Thyroid gland (tissue), 4 donors: Measurements from ENCODE around the gene PLEKHN1.

Source experiments
- CTCF ChIP-seq, 6 experiments: fragments of 200-600 bp in 3 of 6; fragments of 450-650 bp in 3 of 6; sonication (generic) in 3 of 6; IDR thresholded peaks; one replicate each; pipeline ENCODE4 v1.5.1; 2016 to 2019; ENCODE audit warnings: antibody characterized with exemption in 6 of 6, mild to moderate bottlenecking in 2 of 6, inconsistent platforms in 1 of 6, moderate library complexity in 1 of 6
- POLR2A ChIP-seq, 2 donors: fragments of 450-650 bp; IDR thresholded peaks; one replicate each; pipeline ENCODE4 v1.6.1; 2017; ENCODE audit warnings: antibody characterized with exemption in 2 of 2, mild to moderate bottlenecking in 2 of 2, moderate library complexity in 1 of 2

GRCh38 chr1:950268-950667 lies 16.0 kb upstream of the PLEKHN1 start:
- TF ChIP-seq CTCF (IDR thresholded peaks at IDR 0.05) (no peak), POLR2A (IDR thresholded peaks at IDR 0.05) (no peak)
